Heart right ventricle (tissue), 16 donors: Measurements from ENCODE around the gene HOXD9. TPM values are rescaled to one million over a fixed set of nuclear protein-coding genes. Genes with fewer than 3 reads are reported as not detected.

Source experiments
- ATAC-seq, 8 donors: fragments of 200-7000 bp; cut with Tn5 transposase; one replicate each; pipeline ENCODE4 v1.9.1; 2020; ENCODE audit warnings: mild to moderate bottlenecking in 8 of 8, moderate library complexity in 8 of 8, moderate number of reproducible peaks in 1 of 8
- DNase-seq, 2 donors: peaks; one replicate each; pipeline ENCODE4 v3.0.0-alpha.2; 2020
- H3K27ac ChIP-seq, 10 donors: fragments of 200-600 bp; sonication (generic) in 2 of 10; one replicate each; pipeline versions ENCODE4 v1.5.0 to v1.8.0; 2020 to 2022; ENCODE audit warnings: mild to moderate bottlenecking in 3 of 10
- H3K27me3 ChIP-seq, 7 donors: fragments of 200-600 bp; one replicate each; pipeline ENCODE4 v1.8.0; 2021 to 2022; ENCODE audit warnings: mild to moderate bottlenecking in 2 of 7
- H3K36me3 ChIP-seq, 9 donors: fragments of 200-600 bp; sonication (generic) in 1 of 9; one replicate each; pipeline versions ENCODE4 v1.5.0 to v1.8.0; 2020 to 2022; ENCODE audit warnings: mild to moderate bottlenecking in 2 of 9
- H3K4me1 ChIP-seq, 9 donors: fragments of 200-600 bp; sonication (generic) in 1 of 9; one replicate each; pipeline versions ENCODE4 v1.5.0 to v1.8.0; 2020 to 2022; ENCODE audit warnings: mild to moderate bottlenecking in 4 of 9
- H3K4me3 ChIP-seq, 10 donors: fragments of 200-600 bp; sonication (generic) in 2 of 10; one replicate each; pipeline versions ENCODE4 v1.5.0 to v1.8.0; 2020 to 2022; ENCODE audit warnings: mild to moderate bottlenecking in 7 of 10, moderate library complexity in 2 of 10
- H3K9me3 ChIP-seq, 11 donors: fragments of 200-600 bp in 10 of 11; sonication (generic) in 2 of 11; one replicate each; pipeline versions ENCODE4 v1.5.0 to v1.8.0; 2013 to 2022; ENCODE audit warnings: mild to moderate bottlenecking in 2 of 11, control low read depth in 1 of 11, moderate library complexity in 1 of 11
- CTCF ChIP-seq, 9 donors: fragments of 200-600 bp; sonication (generic) in 2 of 9; IDR thresholded peaks; one replicate each; pipeline versions ENCODE4 v1.5.0 to v1.8.0; 2021 to 2022; ENCODE audit warnings: antibody characterized with exemption in 9 of 9, mild to moderate bottlenecking in 5 of 9, moderate library complexity in 1 of 9
- WGBS, 2 donors: extraction: QIAGEN DNeasy Blood & Tissue Kit; methylation state at CpG; one replicate each; pipeline ENCODE4 v1.1.7; 2013; ENCODE audit warnings: inconsistent platforms in 1 of 2; 5-methylcytosine and 5-hydroxymethylcytosine counted together
- intact Hi-C, 10 donors: fragments of 100-400 bp; cut with DNase I; formaldehyde crosslinking; loops; one replicate each; pipeline versions ENCODE4 v1.11.1 to v1.14.2; 2022
- polyA plus RNA-seq, 2 donors: library from polyadenylated mRNA; stranded (reverse); fragments of 200-250 nt; gene quantifications; one replicate each; pipeline ENCODE4 v1.2.3, GENCODE V29; 2013
- total RNA-seq, 10 donors: library from RNA; stranded (reverse); fragmentation: NEBNext Ultra II Directional in 3 of 10; extraction: Animal tissue kit (Norgen Biotek cat#: 25700) in 3 of 10; gene quantifications; one replicate each; pipeline versions ENCODE4 v1.2.1 to v1.2.4, GENCODE V29; 2021 to 2023
- donor health status: Arrhythmogenic right ventricular cardiomyopathy.
- donor health status: ischemic (EF 13 %, LVEDD 7.1; RV severe dilation, severe dysfunction).
- donor health status: healthy with polysubstance abuse.
- donor health status: DM: no; HTN: yes; CAD: no.
- donor health status: DM: no; HTN: no; CAD: no.
- donor health status: ischemic (EF 25% LVEDD 6.9; RV normal size, moderate dysfunction).
- donor health status: ischemic (EF 25% LVEDD 5.7; RV mildly dilated, moderate dysfunction).
- donor health status: healthy.
- donor health status: DM: yes; HTN: yes; CAD: no.
- donor health status: Ischemic cardiomyopathy.
- donor health status: ischemic (EF 35%, LVEDD 5.7; RV mildly dilated, moderate dysfunction).
- donor health status: nonischemic (EF 11% LVEDD 7.7; RV severe dilation, severe dysfunction).
- donor health status: DM: yes; HTN: yes; CAD: no.
- donor health status: PGD.
- donor health status: ischemic (EF 29% LVEDD 5.4; RV normal size, mild dysfunction).
- donor health status: nonischemic (EF 23%, LVEDD 6.1; RV moderate dilation, normal function).

The HOXD9 gene
- total and polyA plus RNA-seq, 12 donors, result 0.15 to 0.29 (median 0.22) TPM; not detected in 8

- no peaks in the 10 kb centered on the region for H3K36me3 ChIP-seq
- no peak overlapping the region for H3K4me3 ChIP-seq
- H3K9me3 ChIP-seq, result no peaks in the 10 kb centered on the region
- DNase-seq, result no peak
- peaks cover 7 to 40% (median 19%) of the 10 kb centered on the region in 9 donors for H3K4me1 ChIP-seq
- WGBS, 2 donors, result 7 to 17% methylated on average over 29 of the region's 29 CpGs
- ATAC-seq, result no peak
- H3K27me3 ChIP-seq, result peaks cover 64 to 100% (median 100%) of the 10 kb centered on the region in 7 donors
- no peak for TF ChIP-seq CTCF (IDR thresholded peaks at IDR 0.05)
- no peak overlapping the region for H3K27ac ChIP-seq
- intact Hi-C loops, result no loop called here
Observed at GRCh38 chr2:176162911-176163671, 40.6 kb downstream of the HOXD9 start.

GRCh38 chr2:176163672-176164056, 41.1 kb downstream of the HOXD9 start:
- Histone ChIP-seq H3K27me3 (peaks cover 59 to 100% (median 100%) of the 10 kb centered on the region in 7 donors), H3K27ac (no peak overlapping the region), H3K4me1 (peaks cover 7 to 38% (median 19%) of the 10 kb centered on the region in 9 donors), H3K36me3 (no peaks in the 10 kb centered on the region), H3K9me3 (no peaks in the 10 kb centered on the region), H3K4me3 (no peak overlapping the region)
- no peak for TF ChIP-seq CTCF (IDR thresholded peaks at IDR 0.05)
- intact Hi-C loops, result no loop called here
- no peak for DNase-seq
- WGBS, 2 donors, result 10 to 18% methylated on average over 12 of the region's 12 CpGs
- ATAC-seq, result no peak

GRCh38 chr2:176164201-176164600, 41.7 kb downstream of the HOXD9 start:
- ATAC-seq (no peak), DNase-seq (no peak)
- no peaks in the 10 kb centered on the region for H3K36me3 ChIP-seq
- no peaks in the 10 kb centered on the region for H3K9me3 ChIP-seq
- no peak overlapping the region for H3K4me3 ChIP-seq
- peaks cover 5 to 35% (median 19%) of the 10 kb centered on the region in 9 donors for H3K4me1 ChIP-seq
- WGBS, 2 donors, result 12 to 28% methylated on average over 13 of the region's 13 CpGs
- no peak overlapping the region for H3K27ac ChIP-seq
- TF ChIP-seq CTCF (IDR thresholded peaks at IDR 0.05), result no peak
- intact Hi-C loops, result no loop called here
- peaks cover 53 to 100% (median 100%) of the 10 kb centered on the region in 7 donors for H3K27me3 ChIP-seq

- Histone ChIP-seq H3K36me3 (no peaks in the 10 kb centered on the region), H3K4me1 (peaks cover 3 to 29% (median 16%) of the 10 kb centered on the region in 9 donors), H3K27me3 (peaks cover 47 to 100% (median 100%) of the 10 kb centered on the region in 7 donors), H3K4me3 (no peak overlapping the region), H3K9me3 (no peaks in the 10 kb centered on the region), H3K27ac (no peak overlapping the region)
- no peak for TF ChIP-seq CTCF (IDR thresholded peaks at IDR 0.05)
- WGBS, 2 donors, result 6 to 17% methylated on average over 52 of the region's 52 CpGs
- no peak for DNase-seq
- ATAC-seq, result no peak
- intact Hi-C loops, result no loop called here
Observed at GRCh38 chr2:176164611-176165369, 42.3 kb downstream of the HOXD9 start.
